GM12878 (cell line): Measurements from ENCODE around the gene CATSPERZ. TPM values are rescaled to one million over a fixed set of nuclear protein-coding genes. Genes with fewer than 3 reads are reported as not detected.

ENCODE experiments used
- ATAC-seq: fragments of 200-7000 bp; cut with Tn5 transposase; 3 replicates; pipeline ENCODE4 v1.9.1; 2020; ENCODE audit warnings: mild to moderate bottlenecking, moderate library complexity
- BruUV-seq: library from RNA; stranded (reverse); fragments of 400-500 nt; replicated peaks from 2 replicates; lab custom pipeline; 2021; lab: Mats Ljungman, UMichigan
- CTCF ChIA-PET: fragments of 300-600 bp; sonication (Branson Sonifier 250); formaldehyde crosslinking; extraction: SDS; loops from one replicate; lab custom pipeline; 2021; ENCODE audit warnings: inconsistent platforms; lab: Yijun Ruan, JAX
- POLR2A ChIA-PET: fragments of 350-600 bp; formaldehyde crosslinking; extraction: SDS; loops from one replicate; lab custom pipeline; 2021; ENCODE audit warnings: inconsistent platforms; lab: Charles Lee
- RAD21 ChIA-PET: fragments of 300-600 bp; sonication (Branson Sonifier 250); formaldehyde crosslinking; loops from one replicate; lab custom pipeline; 2023; ENCODE audit warnings: antibody characterized with exemption; ENCODE audit not compliant: unreplicated experiment; lab: Charles Lee
- SMC1A ChIA-PET: fragments of 300-600 bp; sonication (Branson Sonifier 250); formaldehyde crosslinking; loops from one replicate; lab custom pipeline; 2023; ENCODE audit not compliant: unreplicated experiment, uncharacterized antibody; lab: Charles Lee
- DNase-seq: peaks from one replicate; pipeline ENCODE4 v3.0.0-alpha.2; 2011; ENCODE audit warnings: low read depth, low spot score
- FAIRE-seq: peaks from 3 replicates; lab custom pipeline; 2011; peaks lifted over from hg19 to GRCh38; lab: Jason Lieb, UNC
- H2AFZ ChIP-seq: 2 replicates; pipeline ENCODE4 v1.6.0; 2011; ENCODE audit warnings: low read depth, low read length, control low read depth; ENCODE audit not compliant: control insufficient read depth
- H3K27ac ChIP-seq: 2 replicates; pipeline ENCODE4 v1.5.1; 2011; ENCODE audit warnings: control low read depth; ENCODE audit not compliant: control insufficient read depth, insufficient read depth
- H3K27me3 ChIP-seq, 2 experiments: replicated peaks in 1 of 2; 2 replicates each; pipeline versions ENCODE4 v1.6.0 to v1.6.1; 2011; ENCODE audit warnings: low read length in 1 of 2; ENCODE audit not compliant: control insufficient read depth in 2 of 2, insufficient read depth in 2 of 2
- H3K36me3 ChIP-seq, 2 experiments: 2 replicates each; pipeline ENCODE4 v1.5.1; 2011; ENCODE audit warnings: low read length in 1 of 2; ENCODE audit not compliant: control insufficient read depth in 2 of 2, insufficient read depth in 2 of 2
- H3K4me1 ChIP-seq: 2 replicates; pipeline ENCODE4 v1.6.1; 2011; ENCODE audit warnings: mild to moderate bottlenecking, low read length, moderate library complexity, mixed read lengths; ENCODE audit not compliant: control insufficient read depth, insufficient read depth
- H3K4me2 ChIP-seq: 2 replicates; pipeline ENCODE4 v1.6.0; 2011; ENCODE audit warnings: control low read depth; ENCODE audit not compliant: control insufficient read depth, insufficient read depth
- H3K4me3 ChIP-seq: fragments of 200-600 bp; sonication (generic); 2 replicates; pipeline ENCODE4 v1.5.1; 2016
- H3K79me2 ChIP-seq: 2 replicates; pipeline ENCODE4 v1.6.0; 2011; ENCODE audit warnings: low read length; ENCODE audit not compliant: control insufficient read depth, insufficient read depth
- H3K9ac ChIP-seq: 2 replicates; pipeline ENCODE4 v1.8.0; 2011; ENCODE audit warnings: low read length, control low read depth, mixed read lengths; ENCODE audit not compliant: control insufficient read depth, insufficient read depth
- H3K9me3 ChIP-seq: replicated peaks from 3 replicates; pipeline ENCODE4 v1.5.1; 2011; ENCODE audit warnings: mild to moderate bottlenecking, low read length; ENCODE audit not compliant: control insufficient read depth, insufficient read depth
- H4K20me1 ChIP-seq: 2 replicates; pipeline ENCODE4 v1.6.0; 2011; ENCODE audit not compliant: control insufficient read depth, insufficient read depth
- ATF2 ChIP-seq: IDR thresholded peaks from 2 replicates; pipeline ENCODE4 v1.6.1; 2012; ENCODE audit warnings: low read length, inconsistent platforms
- BHLHE40 ChIP-seq, 2 experiments: fragments of 450-650 bp in 1 of 2; IDR thresholded peaks; 2 replicates each; pipeline ENCODE4 v1.6.1; 2011 to 2017; ENCODE audit warnings: low read depth in 2 of 2, borderline replicate concordance in 1 of 2, improper control_type of control experiment in 1 of 2, low read length in 1 of 2, mild to moderate bottlenecking in 1 of 2
- CHD1 ChIP-seq: IDR thresholded peaks from 2 replicates; pipeline ENCODE4 v1.6.1; 2012; ENCODE audit warnings: low read depth, low read length, improper control_type of control experiment
- CREM ChIP-seq: IDR thresholded peaks from 2 replicates; pipeline ENCODE4 v1.6.1; 2014; ENCODE audit warnings: antibody characterized with exemption, low read depth
- DPF2 ChIP-seq: fragments of 450-650 bp; IDR thresholded peaks from 2 replicates; pipeline ENCODE4 v1.6.1; 2017; ENCODE audit warnings: mild to moderate bottlenecking
- EZH2 ChIP-seq: IDR thresholded peaks from 2 replicates; pipeline ENCODE4 v1.6.1; 2012; ENCODE audit warnings: low read depth, mild to moderate bottlenecking, control low read depth, inconsistent platforms, low read length, borderline replicate concordance; ENCODE audit not compliant: control insufficient read depth
- IRF5 ChIP-seq: fragments of 450-650 bp; IDR thresholded peaks from 2 replicates; pipeline ENCODE4 v1.6.1; 2017; ENCODE audit warnings: borderline replicate concordance
- KAT2A ChIP-seq: conservative IDR thresholded peaks from 2 replicates; pipeline ENCODE4 v1.6.1; 2011; ENCODE audit warnings: low read depth, low read length; ENCODE audit not compliant: control insufficient read depth
- MTA2 ChIP-seq: fragments of 450-650 bp; IDR thresholded peaks from 2 replicates; pipeline ENCODE4 v1.6.1; 2016; ENCODE audit warnings: low read depth, mild to moderate bottlenecking, moderate library complexity
- MXI1 ChIP-seq: fragments of 150-350 bp; IDR thresholded peaks from 2 replicates; pipeline ENCODE4 v1.6.1; 2011; ENCODE audit warnings: low read depth, mild to moderate bottlenecking, inconsistent platforms, low read length, improper control_type of control experiment
- NBN ChIP-seq: fragments of 450-650 bp; IDR thresholded peaks from 2 replicates; pipeline ENCODE4 v1.6.1; 2016
- NFIC ChIP-seq: IDR thresholded peaks from 2 replicates; pipeline ENCODE4 v1.6.1; 2012; ENCODE audit warnings: low read depth, mild to moderate bottlenecking, inconsistent platforms, low read length, moderate library complexity
- PAX8 ChIP-seq: fragments of 450-650 bp; IDR thresholded peaks from 2 replicates; pipeline ENCODE4 v1.6.1; 2017; ENCODE audit warnings: mild to moderate bottlenecking, moderate library complexity
- RAD51 ChIP-seq: fragments of 450-650 bp; IDR thresholded peaks from 2 replicates; pipeline ENCODE4 v1.6.1; 2016; ENCODE audit warnings: moderate library complexity, mild to moderate bottlenecking, inconsistent platforms
- RB1 ChIP-seq: fragments of 450-650 bp; formaldehyde crosslinking; IDR thresholded peaks from 2 replicates; pipeline ENCODE4 v1.6.1; 2017; ENCODE audit warnings: mild to moderate bottlenecking, borderline replicate concordance
- STAT1 ChIP-seq: fragments of 450-650 bp; conservative IDR thresholded peaks from 2 replicates; pipeline ENCODE4 v1.6.1; 2014; ENCODE audit warnings: antibody characterized with exemption, mild to moderate bottlenecking
- TCF3 ChIP-seq: IDR thresholded peaks from 2 replicates; pipeline ENCODE4 v1.6.1; 2012; ENCODE audit warnings: low read depth, mild to moderate bottlenecking, low read length, borderline replicate concordance; ENCODE audit not compliant: insufficient read depth
- USF2 ChIP-seq: IDR thresholded peaks from 2 replicates; pipeline ENCODE4 v1.6.1; 2011; ENCODE audit warnings: low read depth, low read length, improper control_type of control experiment, borderline replicate concordance
- ZSCAN29 ChIP-seq: fragments of 450-650 bp; IDR thresholded peaks from 2 replicates; pipeline ENCODE4 v1.6.1; 2017; ENCODE audit warnings: mild to moderate bottlenecking, moderate library complexity
- WGBS: methylation state at CpG from one replicate; pipeline ENCODE4 v1.1.6; 2016; ENCODE audit warnings: low lambda C conversion rate; ENCODE audit not compliant: insufficient replicate concordance, insufficient coverage; ENCODE audit errors: missing lambda C conversion rate; 5-methylcytosine and 5-hydroxymethylcytosine counted together
- in situ Hi-C: fragments of 300-500 bp; cut with MboI; formaldehyde crosslinking; loops from 9 replicates; pipeline ENCODE4 v1.14.3; 2018; ENCODE audit warnings: mixed read lengths
- intact Hi-C: fragments of 100-400 bp; cut with micrococcal nuclease; formaldehyde crosslinking; loops from one replicate; pipeline ENCODE4 v1.14.2; 2022; ENCODE audit not compliant: unreplicated experiment
- polyA plus RNA-seq, 11 experiments: library from polyadenylated mRNA; depleted of rRNA in 4 of 11; unstranded in 6 of 11; stranded (reverse) in 5 of 11; fragments of >200 nt; fragmentation: Nextera tagmentation in 4 of 11; fragmentation: Illumina TruSeq in 1 of 11; extraction: Ambion mirVana in 4 of 11; extraction: Trizol in 1 of 11; gene quantifications; 1 replicate in 1 of 11; 2 replicates in 10 of 11; pipeline versions ENCODE4 v1.2.1 to v1.2.3, GENCODE V29; 2011 to 2016; ENCODE audit warnings: inconsistent platforms in 2 of 11, missing spikeins in 2 of 11, low read depth in 1 of 11
- total RNA-seq, 4 experiments: library from RNA; depleted of rRNA in 3 of 4; stranded (reverse); fragments of >200 nt in 3 of 4; fragmentation: Illumina TruSeq in 1 of 4; extraction: Trizol in 1 of 4; gene quantifications; 2 replicates each; pipeline versions ENCODE4 v1.2.1 to v1.2.3, GENCODE V29; 2013 to 2021

CATSPERZ gene
- total and polyA plus RNA-seq, 10 of the 15 experiments (the other 5 are each of a cell fraction or from before 2014, with no cell fraction given), result 0.12 to 0.31 TPM; not detected in 8

- ATAC-seq, result peak; percentile 87
- Histone ChIP-seq H3K4me3 (no peak overlapping the region), H4K20me1 (no peaks in the 10 kb centered on the region), H3K9me3 (no peaks in the 10 kb centered on the region), H3K27ac (peak overlapping the region; percentile 41), H3K36me3 (no peaks in the 10 kb centered on the region), H3K9ac (no peak overlapping the region), H3K4me2 (peak overlapping the region; percentile 57), H2AFZ (no peak overlapping the region), H3K4me1 (peaks cover 30% of the 10 kb centered on the region), H3K27me3 (no peaks in the 10 kb centered on the region), H3K79me2 (peaks cover 12% of the 10 kb centered on the region)
- no TSS peak for BruUV-seq
- peak; percentile 87 for DNase-seq
- 9% methylated on average over 13 of the region's 13 CpGs for WGBS
- ChIA-PET CTCF (interaction anchor here (0.5 to 14.7 kb wide), 11 partner anchors 12 to 129 kb away, joined by 3 to 228 read pairs (median 4); partner anchors contain the start of genes ESRRA, PRDX5, RPS6KA4 and TRMT112), SMC1A (interaction anchor here (1.5 to 6.4 kb wide), 4 partner anchors 17 to 31 kb away, joined by 3 to 71 read pairs (median 10); partner anchors contain the start of genes PRDX5, RPS6KA4 and TRMT112), POLR2A (interaction anchor here (0.7 to 1.9 kb wide), 8 partner anchors 10 to 1479 kb away, joined by 3 to 25 read pairs (median 6); partner anchors contain the start of genes ESRRA, FERMT3, PRDX5 and TRMT112), RAD21 (interaction anchor here (1.0 to 4.7 kb wide), 6 partner anchors 11 to 109 kb away, joined by 3 to 57 read pairs (median 6); partner anchors contain the start of genes NUDT22, PRDX5 and TRMT112)
- FAIRE-seq, result peak; percentile 88
- in situ Hi-C loops, result no loop called here
- intact Hi-C loops, result loop anchor here (1.0 kb wide), 1 partner anchor 18 kb away; the partner anchor contains the start of gene TRMT112
- TF ChIP-seq EZH2 (no peak), USF2 (no peak), CHD1 (no peak), RAD51 (0 out of 2 replicates have a peak, but pooled peaks have one; percentile 14), STAT1 (no peak), ATF2 (no peak), RB1 (no peak), MTA2 (peak; percentile 52; the same call in 1 of the 2 replicates), TCF3 (peak; percentile 47; the same call in 1 of the 2 replicates), ZSCAN29 (no peak), NBN (peak; percentile 52; the same call in 1 of the 2 replicates), NFIC (peak; percentile 18; the same call in 1 of the 2 replicates), CREM (peak; percentile 68; the same call in 1 of the 2 replicates), MXI1 (0 out of 2 replicates have a peak, but pooled peaks have one; percentile 18), DPF2 (peak; percentile 73), PAX8 (no peak), IRF5 (no peak), KAT2A (no peak), BHLHE40 (IDR thresholded peaks at IDR 0.05; ENCODE audit: borderline replicate concordance in 1 of 2, low read depth in 2 of 2, low read length in 1 of 2) (peak; percentile 53 to 83; a peak in 3 of 4 replicates)
These were observed 34.9 kb downstream of the CATSPERZ start for GRCh38 chr11:64334764-64335735.
